IMR-90 (cell line): ENCODE results near the gene PLA2G4A.

Source experiments
- BHLHE40 ChIP-seq: fragments of 150-350 bp; IDR thresholded peaks from 2 replicates; pipeline ENCODE4 v1.6.1; 2016; ENCODE audit warnings: mild to moderate bottlenecking, low read depth, low read length
- CEBPB ChIP-seq: IDR thresholded peaks from 2 replicates; pipeline ENCODE4 v1.6.1; 2012; ENCODE audit warnings: low read depth, low read length, improper control_type of control experiment
- CHD1 ChIP-seq: IDR thresholded peaks from 2 replicates; pipeline ENCODE4 v1.6.1; 2012; ENCODE audit warnings: low read depth, low read length, improper control_type of control experiment
- TF ChIP-seq, protein P1 (sequence below): conservative IDR thresholded peaks from 2 replicates; pipeline ENCODE4 v1.5.1; 2012; ENCODE audit warnings: mild to moderate bottlenecking, low read depth, low read length, improper control_type of control experiment
- TF ChIP-seq, protein P2 (sequence below): fragments of 150-350 bp; IDR thresholded peaks from 2 replicates; pipeline ENCODE4 v1.6.1; 2017; ENCODE audit warnings: mild to moderate bottlenecking, antibody characterized with exemption, low read length, low read depth

DNA sequence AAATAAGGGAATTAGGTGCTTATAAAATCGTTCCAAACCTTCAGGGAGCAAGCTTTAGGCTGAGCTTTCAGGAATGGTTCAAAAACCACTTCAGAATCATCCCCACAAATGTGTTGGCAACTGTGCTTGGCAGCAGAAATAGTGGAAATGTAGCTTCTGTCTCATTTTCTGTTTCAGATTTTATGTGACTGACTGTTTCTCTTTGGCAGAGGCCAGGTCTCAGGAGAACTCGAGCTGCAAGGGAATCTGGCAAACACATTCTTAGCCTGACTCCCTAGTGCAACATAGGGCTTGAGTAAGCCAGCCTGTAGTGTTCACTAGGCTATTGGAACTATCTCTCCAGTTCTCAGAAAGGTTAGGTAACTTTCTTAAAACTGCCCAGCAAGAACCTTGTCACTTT, 128.6 kb downstream of the PLA2G4A start:
- TF ChIP-seq CHD1 (no peak), CEBPB (no peak), BHLHE40 (no peak)
- TF ChIP-seq, protein P1, sequence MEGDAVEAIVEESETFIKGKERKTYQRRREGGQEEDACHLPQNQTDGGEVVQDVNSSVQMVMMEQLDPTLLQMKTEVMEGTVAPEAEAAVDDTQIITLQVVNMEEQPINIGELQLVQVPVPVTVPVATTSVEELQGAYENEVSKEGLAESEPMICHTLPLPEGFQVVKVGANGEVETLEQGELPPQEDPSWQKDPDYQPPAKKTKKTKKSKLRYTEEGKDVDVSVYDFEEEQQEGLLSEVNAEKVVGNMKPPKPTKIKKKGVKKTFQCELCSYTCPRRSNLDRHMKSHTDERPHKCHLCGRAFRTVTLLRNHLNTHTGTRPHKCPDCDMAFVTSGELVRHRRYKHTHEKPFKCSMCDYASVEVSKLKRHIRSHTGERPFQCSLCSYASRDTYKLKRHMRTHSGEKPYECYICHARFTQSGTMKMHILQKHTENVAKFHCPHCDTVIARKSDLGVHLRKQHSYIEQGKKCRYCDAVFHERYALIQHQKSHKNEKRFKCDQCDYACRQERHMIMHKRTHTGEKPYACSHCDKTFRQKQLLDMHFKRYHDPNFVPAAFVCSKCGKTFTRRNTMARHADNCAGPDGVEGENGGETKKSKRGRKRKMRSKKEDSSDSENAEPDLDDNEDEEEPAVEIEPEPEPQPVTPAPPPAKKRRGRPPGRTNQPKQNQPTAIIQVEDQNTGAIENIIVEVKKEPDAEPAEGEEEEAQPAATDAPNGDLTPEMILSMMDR, result no peak
- TF ChIP-seq, protein P2, sequence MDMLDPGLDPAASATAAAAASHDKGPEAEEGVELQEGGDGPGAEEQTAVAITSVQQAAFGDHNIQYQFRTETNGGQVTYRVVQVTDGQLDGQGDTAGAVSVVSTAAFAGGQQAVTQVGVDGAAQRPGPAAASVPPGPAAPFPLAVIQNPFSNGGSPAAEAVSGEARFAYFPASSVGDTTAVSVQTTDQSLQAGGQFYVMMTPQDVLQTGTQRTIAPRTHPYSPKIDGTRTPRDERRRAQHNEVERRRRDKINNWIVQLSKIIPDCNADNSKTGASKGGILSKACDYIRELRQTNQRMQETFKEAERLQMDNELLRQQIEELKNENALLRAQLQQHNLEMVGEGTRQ, result no peak
